GM19023 (cell line): Measurements from ENCODE around the gene POLL.
"Not testable (repeated sequence)": the region's sequence is repeated elsewhere in the genome, so short reads cannot be mapped to it uniquely, and the experiment has no call there.

Experiments used
- ATAC-seq: cut with Tn5 transposase; IDR thresholded peaks from one replicate; pipeline ENCODE4 v1.9.1; 2021; ENCODE audit warnings: mild to moderate bottlenecking, moderate library complexity; ENCODE audit not compliant: unreplicated experiment

POLL gene

GRCh38 chr10:101611096-101611905 is 23.2 kb upstream of the POLL start:
- ATAC-seq = no peak

DNA sequence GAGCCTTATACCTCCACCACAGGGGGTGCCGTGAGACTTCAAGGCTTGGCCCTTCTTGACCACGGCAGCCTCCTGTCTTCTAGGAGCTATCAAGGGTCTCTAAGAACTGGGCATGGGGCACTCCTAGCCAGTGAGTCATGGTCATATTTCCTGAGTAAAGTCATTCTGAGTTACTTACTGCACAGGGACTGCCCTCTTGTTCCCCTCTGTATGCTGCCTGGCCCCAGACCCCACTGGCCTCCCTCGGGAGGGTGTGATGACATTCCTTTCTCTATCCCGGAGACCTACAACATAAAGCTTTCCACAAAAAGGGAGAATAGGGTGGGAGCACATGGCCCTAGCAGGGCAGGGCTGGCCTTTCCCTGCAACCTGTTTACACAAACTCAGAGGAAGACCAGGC is 21.4 kb upstream of the POLL start:
- ATAC-seq = no peak

DNA sequence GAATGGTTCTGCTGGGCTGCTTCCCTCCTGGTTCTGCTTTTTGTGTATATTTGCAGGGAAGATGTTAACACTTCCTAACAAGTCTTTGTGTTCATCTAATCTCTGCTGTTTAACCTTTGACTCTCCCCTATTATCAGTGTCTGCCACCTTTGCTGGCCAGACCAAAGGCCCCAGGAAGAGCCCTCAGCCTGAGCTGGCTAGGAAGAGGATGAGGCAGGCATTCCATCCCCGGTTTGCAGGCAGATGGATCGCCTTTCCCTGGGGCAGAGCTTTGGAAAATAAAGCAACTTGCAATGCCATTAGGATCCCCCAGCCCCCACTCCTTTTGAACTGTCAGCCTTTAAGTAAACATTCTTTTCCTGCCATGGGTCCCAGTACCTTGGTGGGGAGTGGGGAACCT is 19.1 kb upstream of the POLL start:
- no peak for ATAC-seq

GRCh38 chr10:101602761-101603398 is 14.8 kb upstream of the POLL start:
- ATAC-seq = no peak

- ATAC-seq = no peak
These were observed 13.5 kb upstream of the POLL start for GRCh38 chr10:101601541-101601940.

DNA sequence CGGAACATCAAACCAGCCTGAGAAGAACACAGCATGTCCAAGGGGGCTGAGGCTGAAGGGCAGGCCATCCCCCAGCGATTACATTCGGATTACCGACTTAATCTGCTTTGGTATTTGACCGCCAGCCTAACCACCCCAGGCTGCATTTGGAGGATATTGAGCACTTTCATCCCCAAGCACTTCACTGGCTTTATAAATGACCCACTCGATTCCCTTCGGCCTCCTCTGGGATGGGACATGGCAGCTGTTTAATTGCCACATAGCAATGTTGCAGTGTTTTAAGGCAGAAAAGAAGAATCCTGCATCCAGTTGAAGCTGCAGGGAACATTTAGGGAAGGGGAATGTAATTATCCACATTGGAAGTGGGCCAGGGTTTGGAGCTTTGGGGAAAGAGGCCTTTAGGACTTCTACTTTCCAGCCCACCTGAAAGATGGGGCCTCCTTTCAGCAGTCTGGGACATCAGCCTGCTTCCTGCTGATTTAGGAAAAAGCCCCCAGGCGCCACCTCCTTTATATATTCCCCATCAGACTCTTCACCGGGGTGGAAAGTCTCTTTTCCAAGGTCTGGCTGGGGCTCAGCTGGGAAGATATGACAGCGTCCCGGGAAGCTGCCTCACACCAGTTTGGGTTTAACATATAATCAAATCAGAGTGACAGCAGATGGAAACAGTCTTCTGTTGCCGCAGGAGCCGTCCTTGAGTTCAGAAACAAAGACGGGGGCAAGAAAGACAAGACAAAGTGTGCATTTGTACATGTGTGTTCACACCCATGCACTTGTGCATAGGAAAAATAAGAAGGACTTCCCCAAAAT is 9.2 kb upstream of the POLL start:
- ATAC-seq = no peak

DNA sequence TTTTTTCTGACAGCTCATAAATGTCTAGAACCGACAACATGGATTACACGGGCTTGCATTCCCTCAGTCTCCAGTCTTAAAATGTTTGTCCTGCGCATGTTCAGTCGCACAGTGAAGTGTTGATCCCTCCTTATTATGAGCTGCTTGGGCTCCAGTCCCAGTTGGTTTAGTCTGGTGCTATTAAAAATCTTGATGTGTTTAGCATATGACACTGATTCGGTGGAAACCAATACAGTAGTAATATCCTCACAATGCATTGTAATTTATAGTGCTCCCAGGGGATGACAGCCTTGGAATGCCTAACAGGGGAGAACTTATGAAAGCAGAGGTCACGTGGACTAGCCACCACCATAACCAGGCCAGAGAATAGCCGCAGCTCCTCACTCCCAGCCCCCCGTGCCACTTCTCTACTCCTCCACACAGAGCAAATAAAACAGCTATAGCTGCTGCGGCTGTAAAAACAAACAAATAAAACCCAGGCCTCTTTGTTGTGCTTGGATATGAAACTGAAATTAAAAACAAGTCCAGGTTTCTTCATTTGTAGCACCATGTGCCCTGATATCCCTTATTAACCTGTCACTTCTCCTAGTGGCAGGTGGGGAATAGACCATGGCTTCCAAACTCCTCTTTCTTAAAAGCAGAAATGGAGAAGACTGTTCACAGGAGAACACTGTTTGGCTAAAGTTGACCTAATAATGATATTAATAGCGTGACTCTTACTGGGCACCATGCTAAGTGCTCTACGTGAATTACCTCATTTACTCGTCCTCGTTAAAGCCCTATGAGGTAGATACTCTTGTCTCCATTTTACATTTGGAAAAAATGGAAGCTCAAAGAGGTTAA is 7.8 kb upstream of the POLL start:
- ATAC-seq = no peak

GRCh38 chr10:101593331-101593730 is 5.3 kb upstream of the POLL start:
- ATAC-seq = not testable (repeated sequence)

- no peak for ATAC-seq
These were observed 822 bp upstream of the POLL start for GRCh38 chr10:101588879-101589278.

DNA sequence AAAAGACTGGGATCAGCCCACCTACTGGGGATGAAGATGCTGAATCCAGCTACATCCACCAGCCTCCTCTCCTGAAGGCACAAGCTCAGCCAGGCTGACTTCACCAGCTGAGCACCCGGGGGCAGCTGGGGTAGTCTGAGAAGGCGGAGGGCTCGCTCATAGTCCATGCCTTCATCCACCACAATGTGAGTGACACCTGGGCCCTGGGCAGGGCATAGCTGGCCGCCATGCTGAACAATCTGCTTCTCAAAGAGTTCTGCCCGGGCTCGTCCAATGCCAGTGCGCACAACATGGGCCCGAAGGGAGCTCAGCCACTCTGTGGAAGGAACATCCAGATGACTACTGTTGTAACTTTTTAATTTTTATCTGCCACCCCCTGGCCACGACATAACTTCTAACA is 2.2 kb downstream of the POLL start:
- ATAC-seq = no peak

DNA sequence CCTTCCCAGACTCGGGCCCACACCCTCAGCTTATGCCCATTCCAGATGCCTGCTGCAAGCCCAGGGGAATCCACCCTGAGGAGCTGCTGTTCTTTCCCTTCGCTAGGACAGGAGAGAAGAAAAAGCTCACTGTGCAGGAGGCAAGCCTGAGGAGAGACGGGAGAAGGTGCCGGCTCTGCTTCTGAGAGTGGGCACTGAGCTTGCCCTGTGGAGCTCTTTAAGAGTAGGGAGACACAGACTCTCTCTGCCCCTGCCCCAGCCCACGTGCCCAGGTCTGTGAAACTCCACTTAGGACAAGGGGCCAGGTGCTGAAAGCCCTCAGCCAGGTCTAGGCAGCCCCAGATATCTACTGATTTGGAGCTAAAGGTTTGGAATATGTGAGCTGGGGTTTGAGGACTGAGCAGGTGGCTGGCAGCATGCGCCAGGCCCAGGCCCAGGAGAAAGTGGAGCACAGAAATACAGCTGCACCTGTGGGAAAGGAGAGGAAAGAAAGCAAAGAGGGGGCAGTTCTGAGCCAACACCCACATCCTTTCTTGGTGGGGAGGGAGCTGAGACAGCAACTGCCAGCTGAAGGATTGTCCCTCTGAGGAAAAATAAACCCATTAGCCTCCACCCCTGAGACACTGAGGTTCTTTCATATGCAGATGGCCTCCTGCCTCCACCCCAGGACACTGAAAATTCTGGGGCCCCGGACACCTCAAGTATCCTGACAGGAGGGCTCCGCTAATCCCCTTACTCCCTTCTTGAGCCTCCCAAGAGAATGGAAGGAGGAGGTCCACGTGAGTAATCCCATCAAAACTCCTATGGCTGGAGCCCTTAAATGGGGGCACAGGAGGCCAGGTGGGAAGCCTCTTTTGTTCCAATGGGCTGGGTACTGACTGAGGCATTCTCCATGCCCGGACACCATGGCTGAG is 7.3 kb downstream of the POLL start:
- ATAC-seq = no peak

- no peak for ATAC-seq
These were observed 8.6 kb downstream of the POLL start for GRCh38 chr10:101579516-101579870.

- ATAC-seq = no peak
These were observed 9.1 kb downstream of the POLL start for GRCh38 chr10:101578803-101579515.

- ATAC-seq = no peak
These were observed 9.9 kb downstream of the POLL start for GRCh38 chr10:101578192-101578591.

GRCh38 chr10:101577121-101577871 is 10.8 kb downstream of the POLL start:
- no peak for ATAC-seq

- ATAC-seq = no peak
These were observed 11.7 kb downstream of the POLL start for GRCh38 chr10:101576211-101576863.

DNA sequence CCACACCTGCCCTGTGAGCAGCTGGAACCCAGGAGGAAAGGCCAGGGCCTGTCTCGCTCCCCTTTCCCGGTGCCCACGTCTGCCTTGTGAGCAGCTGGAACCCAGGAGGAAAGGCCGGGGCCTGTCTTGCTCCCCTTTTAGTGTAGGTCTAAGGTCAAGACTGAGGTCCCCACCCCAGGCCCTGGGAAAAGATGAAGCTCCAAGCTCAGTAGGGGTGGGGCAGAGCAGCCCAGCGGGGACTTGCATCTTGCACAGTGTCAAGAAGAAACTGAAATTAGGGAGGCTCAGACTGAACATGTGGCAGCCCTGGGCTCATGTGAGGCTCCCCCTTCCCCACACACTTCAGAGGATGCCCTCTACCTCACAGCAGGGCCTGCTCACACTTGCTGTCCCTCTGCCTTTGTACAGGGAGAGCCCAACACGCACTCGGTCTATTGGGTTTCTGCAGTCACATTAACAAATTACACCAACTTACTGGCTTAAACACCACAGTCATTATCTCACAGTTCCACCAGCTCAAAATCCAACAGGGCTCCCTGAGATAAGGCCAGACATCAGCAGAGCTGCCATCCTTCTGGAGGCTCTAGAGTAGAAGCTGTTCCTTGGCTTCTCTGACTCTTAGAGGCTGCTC is 12.4 kb downstream of the POLL start:
- no peak for ATAC-seq

- ATAC-seq = no peak
These were observed 13.0 kb downstream of the POLL start for GRCh38 chr10:101575091-101575490.
